HG03460 (cell line): ENCODE results near the gene RNF169.
A peak's percentile ranks its signal among the peaks of the same experiment; 100 is the strongest.
"Not testable (repeated sequence)": the region's sequence is repeated elsewhere in the genome, so short reads cannot be mapped to it uniquely, and the experiment has no call there.

Experiments used
- ATAC-seq: cut with Tn5 transposase; IDR thresholded peaks from one replicate; pipeline ENCODE4 v1.9.1; 2021; ENCODE audit not compliant: unreplicated experiment

Gene RNF169

GRCh38 chr11:74729397-74729796 lies 19.3 kb upstream of the RNF169 start:
- no peak for ATAC-seq

- no peak for ATAC-seq
Measured at GRCh38 chr11:74730571-74731260, 17.9 kb upstream of the RNF169 start.

DNA sequence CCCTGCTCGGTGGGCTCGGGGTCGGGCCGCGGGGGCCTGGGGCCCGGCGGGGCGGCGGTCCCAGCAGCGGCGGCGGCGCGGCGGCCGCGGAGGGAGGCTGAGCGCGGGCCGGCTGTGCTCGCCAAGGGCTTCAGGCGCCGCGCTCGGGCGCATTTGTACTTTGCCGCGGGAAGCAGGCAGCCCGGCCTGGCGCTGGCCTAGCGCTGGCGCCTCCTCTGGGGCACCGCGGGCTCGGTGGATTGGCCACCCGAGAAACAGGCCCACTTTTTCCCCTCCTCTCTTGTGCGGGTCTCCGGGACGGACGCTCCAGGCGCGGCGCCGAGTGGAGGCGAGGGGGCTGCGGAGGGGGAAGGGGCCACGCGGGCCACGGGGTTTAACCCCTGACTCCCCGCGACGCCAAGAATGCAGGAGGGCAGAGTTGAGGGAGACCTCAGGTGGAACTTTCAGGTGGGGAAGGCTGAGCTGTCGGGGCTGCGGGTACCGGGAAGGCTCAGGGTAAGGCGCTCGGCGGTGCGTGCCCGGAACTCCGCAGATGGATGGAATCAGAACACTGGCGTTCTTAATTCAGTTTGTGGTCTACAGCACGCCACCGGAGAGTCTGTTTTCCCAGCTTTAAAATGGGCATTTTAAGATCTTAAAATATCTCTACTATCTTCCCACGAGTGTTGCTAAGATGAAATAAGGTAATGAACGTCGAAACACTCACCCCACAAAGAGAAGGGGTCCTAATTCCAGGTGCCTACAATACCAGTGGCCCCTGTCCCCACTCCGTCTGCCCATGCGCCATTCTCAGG lies 17.2 kb upstream of the RNF169 start, which contains the start of gene CHRDL2:
TSS of gene CHRDL2 (minus strand) at position 126 of the 794 bp plus-strand sequence. CDS start 538 bp downstream, outside the sequence.
- ATAC-seq: no peak

- ATAC-seq: no peak
Measured at GRCh38 chr11:74734559-74734925, 14.1 kb upstream of the RNF169 start.

- no peak for ATAC-seq
Measured at GRCh38 chr11:74735365-74735928, 13.2 kb upstream of the RNF169 start.

- ATAC-seq: no peak
Measured at GRCh38 chr11:74736031-74736430, 12.6 kb upstream of the RNF169 start.

DNA sequence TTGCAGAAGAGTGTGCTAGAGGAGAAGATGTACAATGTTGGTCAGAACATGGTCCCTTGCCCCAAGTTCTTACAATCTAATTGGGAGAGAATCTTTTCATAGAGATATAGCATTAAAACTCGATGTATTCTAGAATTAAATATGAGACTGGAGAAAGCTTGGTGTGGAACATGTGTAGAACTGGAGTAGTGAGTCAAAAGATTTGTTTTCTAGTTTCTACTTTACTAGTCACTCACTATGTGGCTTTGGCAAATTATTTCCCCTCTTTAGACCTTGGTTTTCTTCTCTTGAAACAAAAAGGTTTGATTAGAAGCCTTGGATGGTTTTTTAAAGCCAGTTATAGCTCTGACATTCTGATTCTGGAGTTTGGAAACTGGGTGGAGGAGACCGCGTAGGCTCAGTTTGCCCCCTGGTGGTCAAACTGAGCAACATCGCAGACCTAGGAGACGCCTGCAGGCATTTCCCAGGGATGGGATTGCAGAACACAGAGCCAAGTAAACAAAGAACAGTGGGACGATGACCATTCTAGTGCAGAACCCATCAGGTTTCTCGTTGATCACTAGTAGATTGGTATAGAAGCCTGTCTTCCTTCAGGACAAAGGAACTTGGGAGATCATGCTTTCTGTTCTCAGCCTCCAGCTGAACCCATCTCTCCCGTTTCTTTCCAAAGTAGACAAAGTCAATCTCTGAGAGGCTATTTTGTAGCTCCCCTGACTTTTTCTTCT lies 8.9 kb upstream of the RNF169 start:
- ATAC-seq: no peak

DNA sequence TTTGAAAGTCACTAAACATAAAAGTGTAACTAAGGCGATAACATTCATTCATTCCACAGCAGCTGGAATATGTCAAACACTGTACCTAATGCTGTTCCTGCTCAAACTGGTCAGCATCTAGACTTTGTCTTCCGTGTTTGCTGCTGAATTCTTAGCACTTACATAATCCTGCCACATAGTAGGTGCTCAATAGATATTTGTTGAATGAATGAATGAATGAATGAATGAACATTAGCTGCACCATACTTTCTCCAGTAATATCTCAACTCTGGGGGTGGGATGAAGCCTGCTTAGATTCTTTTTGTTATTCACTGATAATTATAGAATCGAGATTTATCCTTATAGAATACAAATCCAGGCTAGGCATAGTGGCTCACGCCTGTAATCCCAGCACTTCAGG lies 6.6 kb upstream of the RNF169 start:
- no peak for ATAC-seq

DNA sequence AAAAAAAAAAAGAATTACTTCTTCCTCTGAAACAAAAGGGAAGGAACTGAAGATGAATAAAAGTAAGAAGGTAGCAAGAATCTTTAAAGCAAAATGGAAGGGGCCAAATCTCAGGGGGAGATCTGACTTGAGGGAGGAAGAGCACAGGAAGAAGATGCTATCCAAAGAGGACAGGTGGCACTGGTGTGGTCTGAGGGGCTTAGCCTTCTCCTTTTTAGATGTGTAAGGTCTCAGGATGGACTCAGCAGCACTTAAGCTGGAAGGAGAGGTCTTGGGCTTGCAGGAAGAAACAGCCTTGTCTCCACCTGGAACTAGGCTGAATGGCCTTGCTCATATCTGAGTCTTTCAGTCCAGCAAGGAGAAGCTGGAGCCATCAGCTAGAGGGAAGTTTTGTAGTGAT lies 5.0 kb upstream of the RNF169 start:
- ATAC-seq: no peak

- ATAC-seq: no peak
Measured at GRCh38 chr11:74744277-74744676, 4.4 kb upstream of the RNF169 start.

DNA sequence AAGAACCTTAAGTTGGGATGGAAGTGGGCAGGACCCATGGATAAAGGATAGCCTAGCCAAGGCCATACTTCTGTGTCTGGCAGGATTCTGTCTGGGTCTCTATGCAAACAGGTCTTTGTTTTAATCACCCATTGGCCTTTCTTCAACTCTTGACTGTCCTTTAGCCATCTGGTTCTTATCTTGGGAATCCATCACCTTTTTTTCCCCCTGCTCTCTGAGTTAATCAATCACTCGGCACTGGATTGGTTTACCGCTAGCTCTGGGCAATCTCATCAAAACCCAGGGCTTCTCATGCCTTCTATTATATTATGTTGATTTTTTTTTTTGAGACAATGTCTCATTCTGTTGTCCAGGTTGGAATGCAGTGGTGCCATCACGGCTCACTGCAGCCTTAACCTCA lies 1.8 kb upstream of the RNF169 start:
- no peak for ATAC-seq

DNA sequence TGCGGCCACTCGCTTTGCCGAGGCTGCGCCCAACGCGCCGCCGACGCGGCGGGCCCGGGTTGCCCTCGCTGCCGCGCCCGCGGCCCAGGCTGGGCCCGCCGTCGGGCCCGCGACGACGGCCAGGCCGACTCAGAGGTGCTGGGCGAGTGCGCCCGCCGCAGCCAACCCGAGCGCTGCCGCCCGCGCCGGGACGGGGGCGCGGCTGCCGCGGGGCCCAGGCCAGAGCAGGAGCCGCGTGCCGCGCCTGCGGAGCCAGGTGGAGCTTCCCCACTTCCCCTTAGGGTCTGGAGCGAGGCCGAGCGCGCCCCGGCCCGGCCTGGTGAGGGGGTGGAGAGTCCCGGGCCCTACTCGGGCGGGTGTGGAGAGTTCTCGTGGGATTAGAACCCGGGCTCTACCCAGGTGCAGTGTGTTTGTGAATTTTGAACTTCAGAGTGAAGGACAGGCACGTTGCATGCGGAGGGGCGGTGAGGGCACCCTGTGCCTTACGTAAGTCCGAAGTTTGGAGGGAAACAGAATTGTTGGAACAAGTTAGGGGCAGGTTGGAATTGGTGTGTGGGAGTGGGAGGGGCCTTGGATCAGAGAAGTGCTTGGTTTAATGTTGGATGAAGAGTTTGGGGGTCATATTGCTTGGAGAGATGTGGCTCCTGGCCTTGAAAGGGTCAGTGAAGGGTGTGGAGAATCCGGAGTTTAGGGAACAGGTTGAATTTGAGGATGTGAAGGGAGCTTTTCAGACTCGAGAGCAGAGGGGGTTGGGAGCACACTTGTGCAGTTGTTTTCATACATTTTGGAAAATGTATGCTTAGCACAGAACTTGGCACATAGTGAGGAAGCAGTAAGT lies 697 bp downstream of the RNF169 start:
- peak; percentile 42 for ATAC-seq

DNA sequence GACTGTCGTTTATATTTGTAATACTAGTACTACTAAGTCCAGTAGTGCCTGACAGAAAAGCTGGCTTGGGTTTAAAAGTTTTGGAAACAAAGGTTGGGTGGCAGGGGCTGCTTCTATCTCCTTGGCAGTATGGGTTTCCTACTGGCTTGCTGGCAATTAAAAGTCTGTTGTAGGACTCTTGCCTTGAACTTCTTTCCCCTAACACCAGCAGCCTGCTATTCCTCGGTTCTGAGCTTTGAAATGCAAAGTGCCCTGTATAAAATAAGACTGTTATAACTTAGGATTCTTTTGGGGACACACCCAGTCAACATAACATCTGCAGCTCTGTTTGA lies 1.3 kb downstream of the RNF169 start:
- no peak for ATAC-seq

GRCh38 chr11:74750598-74750997 lies 1.9 kb downstream of the RNF169 start:
- ATAC-seq: not testable (repeated sequence)

DNA sequence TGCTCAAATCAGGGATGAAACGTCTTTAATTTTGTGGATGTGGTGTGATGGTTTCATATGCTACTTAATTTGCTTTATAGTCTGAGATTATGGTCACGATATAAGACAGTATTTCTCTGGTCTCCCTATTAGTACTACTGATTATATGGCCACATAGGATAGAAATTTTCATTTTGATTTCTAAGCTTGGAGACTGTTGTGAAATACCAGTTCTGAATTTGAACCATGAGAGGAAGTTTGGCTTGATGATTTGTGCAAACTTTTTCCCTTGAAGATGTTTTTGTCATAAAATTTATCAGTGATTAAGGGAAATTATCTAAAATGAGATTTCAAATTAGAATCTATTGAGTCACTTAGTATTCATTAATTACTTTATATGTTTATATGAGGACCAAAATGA lies 2.7 kb downstream of the RNF169 start:
- no peak for ATAC-seq

GRCh38 chr11:74754507-74755252 lies 6.0 kb downstream of the RNF169 start:
- no peak for ATAC-seq

DNA sequence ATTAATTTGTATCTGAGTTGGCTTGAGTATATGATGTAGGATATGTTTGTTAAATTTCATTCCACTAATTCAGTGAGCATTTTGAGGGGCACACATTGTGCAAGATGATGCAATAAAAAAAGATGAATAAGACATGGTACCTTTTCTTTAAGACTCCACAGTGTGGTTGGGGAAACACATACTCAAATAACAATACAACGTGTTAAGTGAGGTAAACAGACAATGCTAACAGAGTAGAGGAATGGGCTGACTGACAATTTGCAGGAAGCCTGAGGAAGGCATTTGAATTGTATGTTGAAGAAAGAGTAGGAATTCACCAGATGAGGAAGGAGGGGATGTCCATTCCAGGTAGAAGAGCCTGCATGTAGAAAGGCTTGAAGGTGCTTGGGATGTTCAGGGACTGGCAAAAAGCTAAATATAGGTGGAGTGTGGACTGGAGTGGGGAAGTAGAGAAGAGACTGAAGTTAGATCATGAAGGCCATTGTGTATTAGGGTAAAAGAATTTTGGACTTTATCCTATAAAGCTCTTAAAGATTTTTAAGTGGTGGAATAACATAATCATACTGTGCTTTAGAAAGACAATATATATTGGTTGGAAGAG lies 6.8 kb downstream of the RNF169 start:
- no peak for ATAC-seq

DNA sequence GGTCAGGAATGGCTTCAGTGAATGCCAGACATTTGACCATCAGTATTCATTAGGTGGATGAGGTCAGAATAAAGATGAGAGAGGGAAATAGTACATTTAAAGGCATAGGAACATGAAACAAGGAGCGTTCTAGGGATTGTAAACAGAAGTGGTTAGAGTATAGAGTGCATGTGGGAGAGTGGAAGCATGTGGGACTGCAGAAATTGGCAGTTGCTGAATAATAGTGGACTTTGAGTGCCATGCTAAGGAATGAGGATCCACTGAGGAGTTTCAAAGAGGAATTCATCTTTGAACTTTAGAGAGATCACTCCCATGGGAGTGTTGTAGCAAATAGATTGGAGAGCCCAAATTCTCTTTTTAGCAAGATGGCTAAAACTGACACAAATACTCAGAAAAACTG lies 7.9 kb downstream of the RNF169 start:
- no peak for ATAC-seq

GRCh38 chr11:74766905-74767304 lies 18.3 kb downstream of the RNF169 start:
- ATAC-seq: no peak
